ENCODE measurements around the gene IMP4. TPM values are rescaled to one million over a fixed set of nuclear protein-coding genes. Genes with fewer than 3 reads are reported as not detected.

IMP4 gene
- polyA plus RNA-seq, 1 donor (not counting 4 experiments of a cell fraction or from before 2014, with no cell fraction given): 75.8 TPM

- no peak overlapping the region for H3K27ac ChIP-seq (ENCODE audit: control insufficient read depth, insufficient read depth, low read length)
- no peak overlapping the region for H3K9ac ChIP-seq (ENCODE audit: control insufficient read depth, extremely low read depth, insufficient read depth, low read length)
- dilution Hi-C loops (cut with MboI; ENCODE audit: extremely low pct_ligation_motif_present, low sequenced_read_pairs): no loop called here
- no peak overlapping the region for H2AFZ ChIP-seq (ENCODE audit: control insufficient read depth, low read length)
- H3K4me1 ChIP-seq (ENCODE audit: control insufficient read depth, extremely low read depth, insufficient read depth, low read length): no peaks in the 10 kb centered on the region
- H3K9me3 ChIP-seq (ENCODE audit: control insufficient read depth, low read depth, low read length): no peaks in the 10 kb centered on the region
- FAIRE-seq (no peak), DNase-seq (ENCODE audit: low read depth, low spot score) (no peak)
- no peaks in the 10 kb centered on the region for H3K79me2 ChIP-seq (ENCODE audit: control insufficient read depth, insufficient read depth, low read length)
- no peaks in the 10 kb centered on the region for H3K36me3 ChIP-seq (ENCODE audit: control insufficient read depth in 2 of 2, extremely low read depth in 1 of 2, insufficient read depth in 2 of 2, low read length in 2 of 2)
- no peaks in the 10 kb centered on the region for H3K9me1 ChIP-seq (ENCODE audit: control insufficient read depth, extremely low read depth, insufficient read depth, low read length)
- H3K27me3 ChIP-seq (ENCODE audit: control insufficient read depth, extremely low read depth, insufficient read depth, low read length): no peaks in the 10 kb centered on the region
- no peak overlapping the region for H3K4me3 ChIP-seq (ENCODE audit: control insufficient read depth in 2 of 3, extremely low read depth in 1 of 3, insufficient read depth in 2 of 3, low read depth in 1 of 3, low read length in 3 of 3)
- H3K4me2 ChIP-seq (ENCODE audit: control insufficient read depth, extremely low read depth, insufficient read depth, low read depth, low read length): no peak overlapping the region
- TF ChIP-seq CTCF (optimal IDR thresholded peaks at IDR 0.05 in 1 of 3, IDR thresholded peaks at IDR 0.05 in 1 of 3, conservative IDR thresholded peaks at IDR 0.05 in 1 of 3; ENCODE audit: extremely low read depth in 1 of 3, insufficient read depth in 2 of 3, low read length in 3 of 3) (no peak), EZH2 (IDR thresholded peaks at IDR 0.05; ENCODE audit: low read length) (no peak)
- H4K20me1 ChIP-seq (ENCODE audit: control insufficient read depth, extremely low read depth, insufficient read depth, low read length): no peaks in the 10 kb centered on the region
Measured at GRCh38 chr2:130359466-130359865, 16.8 kb downstream of the IMP4 start.

- H3K4me1 ChIP-seq (ENCODE audit: control insufficient read depth, extremely low read depth, insufficient read depth, low read length): no peaks in the 10 kb centered on the region
- no peak overlapping the region for H3K4me3 ChIP-seq (ENCODE audit: control insufficient read depth in 2 of 3, extremely low read depth in 1 of 3, insufficient read depth in 2 of 3, low read depth in 1 of 3, low read length in 3 of 3)
- dilution Hi-C loops (cut with MboI; ENCODE audit: extremely low pct_ligation_motif_present, low sequenced_read_pairs): no loop called here
- H2AFZ ChIP-seq (ENCODE audit: control insufficient read depth, low read length): no peak overlapping the region
- DNase-seq (ENCODE audit: low read depth, low spot score) (no peak), FAIRE-seq (no peak)
- no peaks in the 10 kb centered on the region for H4K20me1 ChIP-seq (ENCODE audit: control insufficient read depth, extremely low read depth, insufficient read depth, low read length)
- no peaks in the 10 kb centered on the region for H3K79me2 ChIP-seq (ENCODE audit: control insufficient read depth, insufficient read depth, low read length)
- TF ChIP-seq EZH2 (IDR thresholded peaks at IDR 0.05; ENCODE audit: low read length) (no peak), CTCF (optimal IDR thresholded peaks at IDR 0.05 in 1 of 3, IDR thresholded peaks at IDR 0.05 in 1 of 3, conservative IDR thresholded peaks at IDR 0.05 in 1 of 3; ENCODE audit: extremely low read depth in 1 of 3, insufficient read depth in 2 of 3, low read length in 3 of 3) (no peak)
- no peak overlapping the region for H3K9ac ChIP-seq (ENCODE audit: control insufficient read depth, extremely low read depth, insufficient read depth, low read length)
- no peaks in the 10 kb centered on the region for H3K9me1 ChIP-seq (ENCODE audit: control insufficient read depth, extremely low read depth, insufficient read depth, low read length)
- H3K36me3 ChIP-seq (ENCODE audit: control insufficient read depth in 2 of 2, extremely low read depth in 1 of 2, insufficient read depth in 2 of 2, low read length in 2 of 2): no peaks in the 10 kb centered on the region
- no peaks in the 10 kb centered on the region for H3K27me3 ChIP-seq (ENCODE audit: control insufficient read depth, extremely low read depth, insufficient read depth, low read length)
- no peak overlapping the region for H3K4me2 ChIP-seq (ENCODE audit: control insufficient read depth, extremely low read depth, insufficient read depth, low read depth, low read length)
- H3K9me3 ChIP-seq (ENCODE audit: control insufficient read depth, low read depth, low read length): no peaks in the 10 kb centered on the region
- H3K27ac ChIP-seq (ENCODE audit: control insufficient read depth, insufficient read depth, low read length): no peak overlapping the region
Measured at GRCh38 chr2:130363479-130363878, 20.8 kb downstream of the IMP4 start.

Data from keratinocyte (primary cell).